Common myeloid progenitor, CD34-positive (primary cell): Measurements from ENCODE around the gene ADGRV1.
A peak's percentile ranks its signal among the peaks of the same experiment; 100 is the strongest.

ENCODE experiments used
- CTCF ChIA-PET: fragments of 350-600 bp; sonication (Branson Sonifier 250); formaldehyde crosslinking; loops from one replicate; lab custom pipeline; 2021; ENCODE audit warnings: antibody characterized with exemption; lab: Charles Lee
- POLR2A ChIA-PET: fragments of 350-600 bp; sonication (Branson Sonifier 250); formaldehyde crosslinking; loops from one replicate; lab custom pipeline; 2021; ENCODE audit warnings: antibody characterized with exemption; lab: Charles Lee
- DNase-seq, 3 donors: peaks; one replicate each; pipeline versions ENCODE4 v3.0.0 to v3.0.0-alpha.2; 2013
- H3K27ac ChIP-seq, 2 experiments: 1 replicate in 1 of 2; 2 replicates in 1 of 2; pipeline ENCODE4 v1.7.0; 2013; ENCODE audit warnings: inconsistent platforms in 2 of 2, low read length in 2 of 2, mild to moderate bottlenecking in 2 of 2, low read depth in 1 of 2, moderate library complexity in 1 of 2; ENCODE audit not compliant: severe bottlenecking in 2 of 2, insufficient read depth in 1 of 2, poor library complexity in 1 of 2
- H3K27me3 ChIP-seq, 5 experiments: replicated peaks in 2 of 5; 1 replicate in 3 of 5; 2 replicates in 2 of 5; pipeline versions ENCODE4 v1.6.1 to v1.7.0; 2013; ENCODE audit warnings: low read length in 4 of 5, mild to moderate bottlenecking in 2 of 5, moderate library complexity in 2 of 5, inconsistent platforms in 1 of 5; ENCODE audit not compliant: insufficient read depth in 5 of 5, control insufficient read depth in 4 of 5
- H3K36me3 ChIP-seq, 4 experiments: 1 replicate in 2 of 4; 2 replicates in 2 of 4; pipeline versions ENCODE4 v1.6.1 to v1.7.0; 2013; ENCODE audit warnings: low read length in 3 of 4, control low read depth in 1 of 4, mild to moderate bottlenecking in 1 of 4; ENCODE audit not compliant: control insufficient read depth in 4 of 4, insufficient read depth in 4 of 4
- H3K4me1 ChIP-seq, 4 experiments: 1 replicate in 3 of 4; 2 replicates in 1 of 4; pipeline versions ENCODE4 v1.6.1 to v1.7.1; 2013; ENCODE audit warnings: low read length in 3 of 4, mild to moderate bottlenecking in 3 of 4, control low read depth in 1 of 4, inconsistent platforms in 1 of 4, moderate library complexity in 1 of 4; ENCODE audit not compliant: control insufficient read depth in 4 of 4, insufficient read depth in 4 of 4; ENCODE audit errors: control extremely low read depth in 1 of 4
- H3K4me3 ChIP-seq, 7 experiments: 1 replicate in 4 of 7; 2 replicates in 3 of 7; pipeline versions ENCODE4 v1.5.1 to v1.7.0; 2013; ENCODE audit warnings: mild to moderate bottlenecking in 7 of 7, low read length in 6 of 7, moderate library complexity in 6 of 7, inconsistent platforms in 2 of 7, low read depth in 2 of 7, control low read depth in 1 of 7; ENCODE audit not compliant: insufficient read depth in 4 of 7, control insufficient read depth in 1 of 7; ENCODE audit errors: extremely low read depth in 1 of 7
- H3K9me3 ChIP-seq, 5 experiments: 1 replicate in 4 of 5; 2 replicates in 1 of 5; pipeline versions ENCODE4 v1.6.1 to v1.7.1; 2013; ENCODE audit warnings: low read length in 4 of 5, mild to moderate bottlenecking in 2 of 5, inconsistent platforms in 1 of 5, low read depth in 1 of 5, moderate library complexity in 1 of 5; ENCODE audit not compliant: control insufficient read depth in 4 of 5, insufficient read depth in 2 of 5; ENCODE audit errors: control extremely low read depth in 1 of 5
- WGBS: methylation state at CpG from one replicate; pipeline ENCODE4 v1.1.5; 2013; ENCODE audit not compliant: insufficient coverage; 5-methylcytosine and 5-hydroxymethylcytosine counted together

ADGRV1 gene

GRCh38 chr5:90934738-90935137, 376.1 kb downstream of the ADGRV1 start:
- Histone ChIP-seq H3K9me3 (no peaks in the 10 kb centered on the region), H3K4me3 (no peak overlapping the region), H3K4me1 (peaks cover 0 to 4% (median 0%) of the 10 kb centered on the region in 4 experiments), H3K27me3 (no peaks in the 10 kb centered on the region), H3K36me3 (no peaks in the 10 kb centered on the region), H3K27ac (no peak overlapping the region)
- POLR2A ChIA-PET: no interaction called here
- CTCF ChIA-PET: interaction anchor here (1.4 to 4.6 kb wide), 2 partner anchors 450 to 485 kb away, joined by 4 to 40 read pairs; partner anchors contain the start of gene ARRDC3
- WGBS: 100% methylated on average over 2 of the region's 2 CpGs
- DNase-seq: no peak

GRCh38 chr5:90939211-90939610, 380.6 kb downstream of the ADGRV1 start:
- DNase-seq: no peak
- CTCF ChIA-PET: interaction anchor here (1.4 to 1.5 kb wide), 2 partner anchors 74 to 134 kb away, joined by 3 to 4 read pairs; no protein-coding TSS in a partner anchor
- WGBS: 85% methylated on average over 2 of the region's 2 CpGs
- POLR2A ChIA-PET: interaction anchor here (0.6 kb wide), 1 partner anchor 33 kb away, joined by 4 read pairs; no protein-coding TSS in a partner anchor
- no peaks in the 10 kb centered on the region for H3K36me3 ChIP-seq
- no peak overlapping the region for H3K27ac ChIP-seq
- H3K4me1 ChIP-seq: no peaks in the 10 kb centered on the region
- H3K4me3 ChIP-seq: no peak overlapping the region
- no peaks in the 10 kb centered on the region for H3K9me3 ChIP-seq
- no peaks in the 10 kb centered on the region for H3K27me3 ChIP-seq

- Histone ChIP-seq H3K27me3 (no peaks in the 10 kb centered on the region), H3K36me3 (no peaks in the 10 kb centered on the region), H3K4me1 (no peaks in the 10 kb centered on the region), H3K27ac (no peak overlapping the region), H3K4me3 (no peak overlapping the region), H3K9me3 (no peaks in the 10 kb centered on the region)
- POLR2A ChIA-PET: no interaction called here
- peak in 2 of 3 donors; percentile 44 to 56 for DNase-seq
- 70% methylated on average over 1 of the region's 1 CpG for WGBS
- CTCF ChIA-PET: no interaction called here
These were observed 381.8 kb downstream of the ADGRV1 start for GRCh38 chr5:90940227-90940995.

- no peaks in the 10 kb centered on the region for H3K27me3 ChIP-seq
- no peaks in the 10 kb centered on the region for H3K36me3 ChIP-seq
- CTCF ChIA-PET: interaction anchor here (1.1 kb wide), 1 partner anchor 9 kb away, joined by 5 read pairs; no protein-coding TSS in a partner anchor
- DNase-seq: no peak
- no peak overlapping the region for H3K27ac ChIP-seq
- WGBS: no CpG with 5 or more reads among the region's 1 CpG
- H3K4me3 ChIP-seq: no peak overlapping the region
- no peaks in the 10 kb centered on the region for H3K9me3 ChIP-seq
- no peaks in the 10 kb centered on the region for H3K4me1 ChIP-seq
- POLR2A ChIA-PET: no interaction called here
These were observed 382.6 kb downstream of the ADGRV1 start for GRCh38 chr5:90941002-90941720.

- Histone ChIP-seq H3K4me3 (no peak overlapping the region), H3K9me3 (no peaks in the 10 kb centered on the region), H3K36me3 (no peaks in the 10 kb centered on the region), H3K27ac (no peak overlapping the region), H3K4me1 (no peaks in the 10 kb centered on the region), H3K27me3 (no peaks in the 10 kb centered on the region)
- POLR2A ChIA-PET: no interaction called here
- CTCF ChIA-PET: interaction anchor here (1.4 to 1.8 kb wide), 2 partner anchors 12 to 208 kb away, joined by 3 to 4 read pairs; no protein-coding TSS in a partner anchor
- no peak for DNase-seq
These were observed 385.5 kb downstream of the ADGRV1 start for GRCh38 chr5:90944116-90944515.

GRCh38 chr5:90947667-90948066, 389.1 kb downstream of the ADGRV1 start:
- H3K36me3 ChIP-seq: no peaks in the 10 kb centered on the region
- no peak overlapping the region for H3K27ac ChIP-seq
- DNase-seq: no peak
- ChIA-PET CTCF (interaction anchor here (1.4 kb wide), 1 partner anchor 15 kb away, joined by 3 read pairs; no protein-coding TSS in a partner anchor), POLR2A (no interaction called here)
- no peaks in the 10 kb centered on the region for H3K27me3 ChIP-seq
- H3K4me1 ChIP-seq: no peaks in the 10 kb centered on the region
- no peaks in the 10 kb centered on the region for H3K9me3 ChIP-seq
- H3K4me3 ChIP-seq: no peak overlapping the region
- no CpG with 5 or more reads among the region's 1 CpG for WGBS

GRCh38 chr5:90948969-90949368, 390.4 kb downstream of the ADGRV1 start:
- Histone ChIP-seq H3K27ac (no peak overlapping the region), H3K27me3 (peaks cover 0 to 2% (median 0%) of the 10 kb centered on the region in 5 experiments), H3K4me3 (no peak overlapping the region), H3K9me3 (no peaks in the 10 kb centered on the region), H3K4me1 (no peaks in the 10 kb centered on the region), H3K36me3 (no peaks in the 10 kb centered on the region)
- no peak for DNase-seq
- POLR2A ChIA-PET: no interaction called here
- 83% methylated on average over 1 of the region's 2 CpGs for WGBS
- CTCF ChIA-PET: interaction anchor here (1.4 kb wide), 1 partner anchor 17 kb away, joined by 3 read pairs; no protein-coding TSS in a partner anchor
